NCI-H345 (cell line): ENCODE measurements around the gene MPHOSPH6.
A peak's percentile ranks its signal among the peaks of the same experiment; 100 is the strongest.
"Not testable (repeated sequence)": the region's sequence is repeated elsewhere in the genome, so short reads cannot be mapped to it uniquely, and the experiment has no call there.

Source experiments
- DNase-seq: peaks from one replicate; lab custom pipeline; 2025; lab: John Stamatoyannopoulos, UW

The MPHOSPH6 gene, protein sequence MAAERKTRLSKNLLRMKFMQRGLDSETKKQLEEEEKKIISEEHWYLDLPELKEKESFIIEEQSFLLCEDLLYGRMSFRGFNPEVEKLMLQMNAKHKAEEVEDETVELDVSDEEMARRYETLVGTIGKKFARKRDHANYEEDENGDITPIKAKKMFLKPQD

DNA sequence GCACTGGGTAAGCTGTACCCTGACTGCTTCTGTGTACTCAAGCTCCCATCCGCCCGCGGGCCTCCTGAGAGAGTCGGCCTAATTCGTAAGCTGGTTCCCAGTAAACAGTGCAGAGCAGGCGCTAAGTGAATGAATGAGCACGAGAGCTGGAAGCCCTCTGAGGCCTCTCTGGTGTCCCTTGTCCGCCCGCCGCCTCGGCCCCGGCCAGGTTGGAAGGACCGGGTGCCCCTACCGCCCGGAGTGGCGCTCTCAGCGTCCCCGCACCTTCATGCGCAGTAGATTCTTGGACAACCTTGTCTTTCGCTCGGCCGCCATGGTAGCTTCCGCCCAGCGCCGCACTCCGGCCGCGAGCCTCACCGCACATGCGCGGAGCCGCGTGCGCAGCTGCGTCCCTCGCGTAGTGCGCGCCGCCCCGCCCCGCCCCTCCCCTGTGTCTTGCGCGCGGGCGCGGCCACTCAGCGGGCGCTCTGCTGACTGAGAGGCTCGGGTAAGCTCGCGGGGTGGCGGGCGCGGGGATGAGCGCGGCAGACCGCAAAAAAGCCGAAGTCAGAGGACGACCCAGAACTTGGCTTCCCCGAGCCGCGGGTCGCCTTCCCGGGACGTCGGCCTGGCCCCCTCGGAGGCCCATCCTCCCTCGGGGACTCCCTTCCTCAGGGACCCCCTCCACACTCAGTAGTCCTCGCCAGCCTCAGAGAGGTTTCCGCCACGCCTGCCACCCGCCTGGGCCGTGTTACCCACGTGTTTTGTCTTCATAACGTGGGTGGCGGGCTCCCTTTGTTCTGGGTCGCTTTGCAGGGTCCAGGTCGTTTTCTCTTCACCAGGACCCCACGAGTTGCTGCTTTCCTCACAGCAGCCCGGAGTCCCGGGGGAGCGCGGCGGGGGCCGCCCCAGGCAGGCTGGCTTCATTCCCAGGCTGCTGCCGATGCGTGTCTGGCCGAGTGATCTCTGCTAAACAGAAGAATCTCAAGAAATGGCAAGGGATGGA, at the start of gene MPHOSPH6:
TSS of gene MPHOSPH6 (minus strand) at position 364 of the 985 bp plus-strand sequence. CDS start at position 315, 49 bp downstream.
- DNase-seq = peak; percentile 88

DNA sequence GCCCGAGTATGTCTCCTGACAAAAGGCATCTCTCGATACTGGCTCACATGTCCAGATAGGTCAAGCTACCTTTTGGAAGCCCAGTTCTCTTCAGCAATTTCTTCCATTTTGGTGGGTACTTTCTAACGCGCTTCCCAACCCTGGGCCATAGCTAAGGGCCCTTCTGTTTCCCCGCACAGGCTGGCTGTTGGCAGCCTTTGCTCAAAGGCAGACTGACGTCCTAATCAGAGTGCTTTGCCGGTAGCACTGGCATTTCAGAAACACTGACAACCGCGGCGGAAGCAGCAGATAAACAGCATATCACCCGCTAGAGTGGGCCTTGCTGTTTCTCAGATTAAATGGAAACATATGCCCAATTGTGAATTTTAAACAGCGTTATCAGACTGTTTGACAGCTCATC, 49.3 kb upstream of the MPHOSPH6 start:
- no peak for DNase-seq

DNA sequence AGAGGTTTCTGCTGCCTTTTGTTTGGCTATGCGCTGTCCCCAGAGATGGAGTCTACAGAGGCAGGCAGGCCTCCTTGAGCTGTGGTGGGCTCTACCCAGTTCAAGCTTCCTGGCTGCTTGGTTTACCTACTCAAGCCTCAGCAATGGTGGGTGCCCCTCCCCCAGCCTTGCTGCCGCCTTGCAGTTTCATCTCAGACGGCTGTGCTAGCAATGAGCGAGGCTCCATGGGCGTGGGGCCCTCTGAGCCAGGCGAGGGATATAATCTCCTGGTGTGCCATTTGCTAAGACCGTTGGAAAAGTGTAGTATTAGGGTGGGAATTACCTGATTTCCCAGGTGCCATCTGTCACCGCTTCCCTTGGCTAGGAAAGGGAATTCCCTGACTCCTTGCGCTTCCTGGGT, 39.3 kb upstream of the MPHOSPH6 start:
- not testable (repeated sequence) for DNase-seq

DNA sequence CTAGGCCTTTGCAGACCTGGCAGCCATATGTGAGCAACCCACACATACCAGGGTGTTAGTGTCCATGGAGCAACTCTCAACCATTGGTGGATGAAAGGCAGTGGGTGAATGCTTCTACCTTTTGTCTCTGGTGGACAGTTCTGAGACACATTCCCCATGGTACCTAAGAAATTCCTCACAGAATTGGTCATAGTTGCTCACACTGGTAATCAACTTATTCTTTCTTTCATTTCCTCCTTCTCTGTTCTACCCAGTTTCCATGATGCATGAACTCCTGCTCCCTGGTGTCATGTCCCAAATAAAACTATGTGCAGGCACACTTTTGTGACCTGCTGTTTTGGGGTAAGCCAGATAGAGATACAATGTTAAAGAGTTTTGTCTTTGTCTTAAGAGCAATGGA, 33.2 kb upstream of the MPHOSPH6 start:
- no peak for DNase-seq

DNA sequence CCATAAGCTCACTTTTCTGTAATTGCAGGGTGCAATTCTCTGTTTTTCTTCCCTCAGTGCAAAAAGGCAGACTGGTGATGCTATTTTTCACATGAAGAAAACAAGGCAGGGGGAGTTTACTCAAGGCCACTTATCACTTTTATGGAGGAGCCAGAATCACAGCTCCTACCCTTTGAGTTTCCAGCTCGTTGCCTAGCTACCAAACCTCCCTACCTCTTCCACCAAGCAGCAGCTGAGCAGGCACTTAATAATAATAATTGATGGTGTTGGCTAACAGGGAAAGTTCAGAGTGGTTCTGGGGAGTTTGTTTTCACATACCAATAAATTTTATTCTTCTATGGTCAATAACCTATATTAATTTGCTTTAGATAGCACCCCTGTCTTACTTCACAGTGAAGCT, 31.9 kb upstream of the MPHOSPH6 start:
- no peak for DNase-seq

DNA sequence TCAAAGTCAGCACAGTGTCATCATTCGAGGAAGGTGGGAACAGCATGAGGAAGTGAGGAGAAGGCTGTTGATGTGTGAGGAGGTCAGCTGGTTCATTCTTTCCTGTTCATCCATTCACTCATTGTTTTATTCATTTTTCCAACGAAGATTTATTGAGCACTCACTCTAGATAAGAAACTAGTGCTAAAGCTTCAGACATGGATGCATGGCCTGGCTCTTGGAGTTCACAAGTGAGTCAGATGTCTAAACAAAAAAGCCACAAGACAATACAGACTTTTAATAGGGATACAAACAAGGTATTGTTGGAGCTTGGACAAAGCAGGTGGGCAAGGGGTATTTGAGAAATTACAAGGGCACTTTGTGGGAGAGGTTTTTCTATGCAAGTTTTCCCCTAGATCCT, 31.3 kb upstream of the MPHOSPH6 start:
- no peak for DNase-seq

DNA sequence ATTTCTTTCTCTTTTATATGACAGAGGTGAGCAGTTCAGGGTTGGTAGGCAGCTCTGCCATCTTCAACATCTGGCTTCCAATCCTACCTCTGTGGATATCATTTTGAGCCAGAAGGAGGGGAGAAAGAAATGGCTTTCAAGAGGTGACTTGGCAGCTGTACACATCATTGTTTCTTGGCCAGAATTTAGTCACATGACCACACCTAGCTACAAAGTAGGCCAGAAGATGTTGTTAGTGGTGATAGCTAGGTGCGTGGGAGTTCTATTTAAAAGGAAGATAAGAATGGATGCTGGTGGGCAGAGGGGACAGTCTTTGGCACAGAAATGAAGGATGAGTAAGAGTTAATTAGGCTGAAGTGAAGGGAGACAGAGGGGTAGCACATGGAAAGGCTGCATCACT, 29.2 kb upstream of the MPHOSPH6 start:
- no peak for DNase-seq

DNA sequence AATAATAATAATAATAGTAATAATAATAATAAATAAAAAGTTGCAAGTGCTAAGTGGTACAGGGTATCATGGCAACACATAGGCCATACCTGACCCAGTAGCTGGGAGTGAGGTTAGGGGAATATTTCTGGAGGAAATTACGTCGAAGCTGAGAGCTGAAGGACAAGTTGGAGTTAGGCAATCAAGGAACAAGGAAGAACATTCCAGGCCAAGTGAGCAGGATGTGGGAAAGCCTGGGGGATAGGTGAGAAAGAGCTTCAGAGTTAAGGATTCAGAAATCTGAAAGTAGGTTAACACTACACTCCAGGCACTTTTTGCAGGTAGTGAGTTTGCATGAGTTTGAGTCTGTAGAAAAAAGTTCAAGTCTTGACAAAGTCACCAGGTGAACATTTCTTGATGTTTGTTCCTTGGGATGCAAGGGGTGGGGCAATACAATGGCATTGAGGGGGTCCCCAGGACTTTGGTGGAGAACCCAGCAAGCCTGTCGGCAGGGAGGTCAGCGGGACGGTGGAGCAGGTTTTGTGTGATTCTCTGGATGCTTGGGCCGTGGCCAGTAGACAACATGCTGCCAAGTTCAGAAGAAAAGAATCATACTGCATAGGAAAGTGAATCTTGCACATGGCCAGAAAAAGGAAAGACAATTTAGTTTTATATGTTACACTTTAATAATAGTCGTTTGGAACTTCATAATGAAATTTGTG, 27.7 kb upstream of the MPHOSPH6 start:
- DNase-seq = no peak

DNA sequence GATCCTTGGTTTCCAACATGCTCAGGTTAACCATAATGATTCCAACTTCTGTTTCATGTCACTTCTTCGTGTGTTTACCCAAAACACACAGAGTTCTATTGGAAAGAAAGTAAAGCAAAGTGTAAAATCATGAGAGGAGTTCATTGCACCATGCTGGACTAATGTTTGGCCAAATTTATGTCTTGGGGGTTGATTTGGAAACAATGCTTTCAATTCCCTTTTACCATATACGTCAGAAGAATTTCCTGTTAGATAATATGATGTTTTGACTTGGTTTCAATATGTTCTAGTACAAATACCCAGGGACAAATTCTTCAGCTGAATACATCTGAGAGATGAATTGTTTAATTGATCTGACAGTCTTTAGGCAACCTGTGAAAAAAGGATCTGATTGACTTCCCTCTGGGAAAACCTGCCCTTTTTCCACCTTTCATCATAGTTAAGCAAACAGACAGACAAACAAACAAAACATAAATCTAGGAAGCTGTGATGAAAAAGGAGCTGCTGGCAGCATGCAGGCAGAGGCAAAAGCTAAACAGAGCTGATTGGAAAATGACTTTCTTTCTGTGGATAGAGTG, 26.0 kb upstream of the MPHOSPH6 start:
- DNase-seq = no peak

DNA sequence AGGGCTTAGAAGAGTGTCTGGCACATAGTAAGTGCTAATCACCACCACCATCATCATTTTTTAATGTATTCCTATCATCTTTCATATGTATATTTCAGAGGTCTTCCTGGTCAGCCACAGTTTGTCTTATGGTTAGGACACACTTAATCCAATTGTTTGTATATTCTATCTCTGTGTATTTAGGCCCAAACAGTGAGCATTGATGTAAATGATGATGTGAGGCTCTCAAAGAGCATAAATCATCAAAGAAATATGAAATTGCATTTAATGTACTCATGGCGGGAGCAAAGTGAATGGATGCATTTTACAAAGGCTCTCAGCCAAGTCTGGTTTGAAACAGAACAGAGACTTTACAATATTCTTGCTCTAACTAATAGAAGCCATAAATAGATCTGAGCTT, 24.1 kb upstream of the MPHOSPH6 start:
- DNase-seq = no peak

DNA sequence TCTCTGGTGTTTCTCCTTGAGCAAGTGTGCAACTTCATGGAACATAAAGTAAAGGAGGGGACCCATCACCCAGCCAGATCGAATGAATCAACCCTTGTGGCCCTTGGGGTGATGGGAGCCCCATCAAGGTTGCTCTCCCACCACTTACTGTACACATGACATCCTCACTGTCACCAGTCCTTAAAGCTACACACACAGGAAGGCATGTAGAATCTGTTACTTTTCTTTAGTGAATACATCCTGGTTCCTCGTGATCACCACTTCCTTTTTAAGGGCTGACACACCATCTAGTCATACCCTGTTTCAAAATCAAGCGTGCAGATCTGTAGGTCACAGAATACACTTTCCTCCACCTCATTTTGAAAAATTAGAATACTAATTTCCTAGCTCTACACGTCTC, 22.6 kb upstream of the MPHOSPH6 start:
- no peak for DNase-seq

DNA sequence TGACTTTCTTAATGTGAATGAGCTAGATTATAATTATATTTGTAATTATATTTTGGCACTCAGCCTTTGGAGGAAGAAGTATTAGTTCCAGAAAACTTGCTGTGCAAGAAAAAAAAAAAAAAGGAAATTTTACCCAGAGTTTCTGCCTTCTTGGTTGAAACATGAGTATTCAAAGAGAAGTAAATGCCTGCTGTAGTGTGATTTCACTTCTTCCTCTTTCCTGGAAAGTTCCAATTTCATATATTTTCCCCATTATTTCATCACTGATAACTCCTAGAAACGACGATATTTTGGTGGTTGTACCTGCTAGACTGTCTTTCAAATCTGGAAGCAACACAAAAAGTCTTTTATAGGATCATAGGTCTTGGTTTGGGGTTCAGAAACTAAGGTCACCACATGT, 20.4 kb upstream of the MPHOSPH6 start:
- DNase-seq = no peak

DNA sequence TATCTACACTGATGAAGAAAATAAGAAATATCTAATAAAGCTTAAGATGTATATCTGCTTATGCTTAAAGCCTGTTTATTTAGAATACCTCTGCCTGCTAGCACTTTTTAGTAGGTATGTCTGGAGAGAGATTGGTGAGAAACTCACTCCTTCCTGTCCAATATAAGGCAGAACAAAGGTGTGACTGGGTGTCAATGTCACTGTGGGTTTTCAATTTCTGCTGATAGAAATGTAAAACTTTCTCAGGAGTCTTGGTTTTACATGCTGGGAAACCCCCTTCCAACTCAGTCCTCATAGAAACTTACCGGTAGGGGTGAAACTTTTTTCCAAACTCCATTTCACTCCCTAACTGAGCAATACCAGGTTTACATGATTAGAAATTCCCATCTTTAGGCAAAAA, 17.8 kb upstream of the MPHOSPH6 start:
- no peak for DNase-seq

DNA sequence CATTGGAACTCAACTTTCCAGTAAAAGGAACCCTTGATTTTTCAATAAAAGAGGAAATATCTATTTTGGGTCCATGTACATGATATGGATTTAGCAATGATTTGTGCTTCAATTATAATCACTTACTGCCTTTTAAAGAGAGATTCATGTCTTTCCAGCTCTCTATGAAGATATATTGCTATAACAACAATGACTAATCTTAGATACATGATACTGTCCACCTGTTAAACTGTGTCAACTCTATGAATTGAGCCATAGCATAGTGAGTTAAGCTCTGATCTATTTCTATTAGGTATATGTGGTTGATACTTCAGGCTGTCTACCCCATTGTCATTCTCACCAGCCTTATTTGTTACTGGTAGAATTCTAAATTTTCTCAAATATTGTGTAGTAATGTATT, 15.0 kb upstream of the MPHOSPH6 start:
- no peak for DNase-seq

DNA sequence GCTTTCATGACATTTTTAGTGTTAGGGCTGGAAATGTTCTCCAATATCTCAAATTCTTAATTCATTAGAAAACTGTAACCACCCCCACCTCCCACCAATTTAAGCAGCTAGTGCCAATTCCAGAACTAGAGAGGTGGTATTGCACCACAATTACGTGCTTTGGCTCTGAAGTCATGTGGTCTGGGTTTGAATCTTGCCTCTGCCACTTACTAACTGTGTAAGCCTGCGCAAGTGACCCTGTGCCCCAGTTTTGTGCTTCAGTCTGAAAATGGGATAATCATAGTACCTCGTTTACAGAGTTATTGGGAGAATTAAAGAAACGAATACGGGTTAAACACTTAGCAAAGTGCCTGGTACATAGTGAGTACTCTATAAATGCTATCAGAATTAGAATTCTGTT, 14.2 kb upstream of the MPHOSPH6 start:
- DNase-seq = no peak

DNA sequence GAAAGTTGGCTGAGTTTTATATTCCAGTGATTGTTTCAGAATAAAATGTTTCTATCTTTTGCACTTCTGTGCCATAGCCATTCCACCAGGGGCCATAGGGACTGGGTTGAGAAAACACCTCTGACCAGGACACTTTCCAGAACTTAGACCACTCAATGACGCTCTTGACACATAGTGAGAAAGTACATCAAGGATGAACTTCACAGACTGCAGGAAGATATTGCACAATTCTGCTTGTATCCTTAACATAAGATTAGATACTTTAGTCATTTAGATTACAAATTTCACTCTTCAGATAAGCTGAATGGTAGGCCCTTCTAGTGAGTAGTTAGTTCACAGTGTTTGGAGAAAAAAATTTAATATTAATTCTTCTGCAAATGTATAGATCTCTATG, 13.0 kb upstream of the MPHOSPH6 start:
- no peak for DNase-seq

DNA sequence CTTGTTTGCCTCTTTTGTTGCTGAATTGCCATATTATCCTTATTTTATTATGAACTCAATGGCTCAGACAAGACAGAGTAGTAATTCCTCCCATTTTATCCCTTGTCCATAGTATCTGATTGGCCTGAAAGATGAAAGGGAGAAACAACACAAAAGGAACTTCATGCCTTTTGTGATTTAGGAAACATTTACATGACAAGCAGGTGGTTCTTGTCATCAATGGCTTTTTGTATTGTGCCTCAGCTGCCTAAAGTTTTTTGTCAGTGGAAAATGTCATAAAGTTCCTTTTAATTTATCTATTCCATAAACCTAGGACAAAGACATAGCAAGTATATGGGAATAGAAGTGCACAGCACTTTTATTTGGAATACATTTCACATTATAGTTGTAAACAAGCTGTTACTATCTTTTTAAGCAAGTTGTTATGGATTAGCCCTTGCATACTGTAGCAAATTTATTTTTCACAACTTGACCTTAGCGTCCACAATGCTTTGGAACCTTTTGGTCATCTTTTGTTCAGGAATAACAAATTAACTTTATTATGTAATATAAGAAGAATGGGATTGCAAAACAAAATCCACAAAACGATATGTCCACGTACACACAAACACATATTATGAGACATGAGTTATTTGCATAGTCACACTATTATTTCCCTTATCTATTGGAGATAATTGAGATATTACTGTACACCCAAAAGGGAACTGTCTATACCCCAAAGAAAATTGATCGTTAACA, 12.4 kb upstream of the MPHOSPH6 start:
- no peak for DNase-seq

DNA sequence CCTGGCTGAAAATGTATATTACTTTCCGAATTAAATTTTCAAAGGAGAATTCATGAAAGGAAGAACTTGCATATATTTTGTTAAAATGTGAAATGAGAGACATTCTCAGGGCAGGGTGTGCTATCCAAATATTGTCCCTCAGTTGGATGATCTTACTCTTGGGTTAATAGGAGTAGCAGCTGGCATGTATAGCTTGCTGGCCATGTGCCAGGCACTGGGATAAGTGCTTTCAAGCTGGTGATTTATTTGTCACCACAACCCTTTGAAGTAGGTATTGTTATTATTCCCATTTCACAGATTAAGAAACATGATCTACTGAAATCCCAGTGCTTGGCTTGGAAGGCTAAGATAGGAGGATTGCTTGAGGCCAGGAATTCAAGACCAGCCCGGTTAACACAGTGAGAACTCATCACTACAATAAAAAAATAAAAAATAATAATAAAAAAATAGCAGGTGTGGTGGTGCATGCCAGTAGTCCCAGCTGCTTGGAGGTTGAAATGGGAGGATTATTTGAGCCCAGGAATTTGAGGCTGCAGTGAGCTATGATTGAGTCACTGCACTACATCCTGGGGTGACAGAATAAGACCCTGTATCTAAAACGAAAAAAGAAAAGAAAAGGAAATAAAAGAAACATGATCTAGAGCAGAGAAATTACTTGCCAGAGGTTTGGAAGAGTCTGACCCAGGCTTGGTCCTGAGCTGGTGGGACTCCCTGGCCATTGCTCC, 11.6 kb upstream of the MPHOSPH6 start:
- peak; percentile 74 for DNase-seq

DNA sequence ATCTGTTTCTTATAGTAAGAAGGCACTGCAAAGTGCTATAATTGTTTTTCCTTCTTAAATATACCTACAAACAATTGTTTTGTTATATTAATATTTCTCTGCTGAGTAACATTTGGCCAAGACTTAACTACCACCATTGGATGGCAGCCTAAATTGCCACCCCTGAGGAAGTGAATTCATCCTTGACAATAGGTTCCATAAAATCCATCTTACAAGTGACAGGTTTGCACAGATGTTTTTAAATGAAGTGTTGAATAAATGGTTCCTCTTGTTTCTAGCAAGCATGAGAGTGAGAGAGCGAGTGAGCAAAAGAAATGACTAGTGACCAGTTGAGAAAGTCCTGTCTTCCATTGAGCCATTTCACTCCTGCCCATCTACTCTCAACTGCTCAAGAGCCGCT, 8.3 kb upstream of the MPHOSPH6 start:
- DNase-seq = no peak

DNA sequence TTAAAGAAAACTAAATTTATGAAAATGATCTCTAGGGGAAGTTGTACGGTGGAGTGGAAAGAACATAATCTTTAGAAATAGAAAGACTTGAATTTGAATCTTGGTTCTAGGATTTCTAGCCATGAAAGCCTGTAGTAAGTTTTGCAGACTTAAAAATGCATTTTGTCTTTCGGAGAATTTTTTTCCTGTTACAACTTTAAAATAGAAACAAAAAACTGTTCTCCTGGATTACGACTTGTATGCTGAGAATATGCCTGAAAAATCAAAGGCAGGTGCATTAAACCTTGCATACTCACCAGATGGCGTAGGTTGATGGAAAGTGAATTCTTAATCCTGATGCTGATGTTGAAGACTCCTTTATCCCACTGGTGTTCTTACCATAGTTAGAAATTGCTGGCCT, 7.5 kb upstream of the MPHOSPH6 start:
- DNase-seq = no peak

DNA sequence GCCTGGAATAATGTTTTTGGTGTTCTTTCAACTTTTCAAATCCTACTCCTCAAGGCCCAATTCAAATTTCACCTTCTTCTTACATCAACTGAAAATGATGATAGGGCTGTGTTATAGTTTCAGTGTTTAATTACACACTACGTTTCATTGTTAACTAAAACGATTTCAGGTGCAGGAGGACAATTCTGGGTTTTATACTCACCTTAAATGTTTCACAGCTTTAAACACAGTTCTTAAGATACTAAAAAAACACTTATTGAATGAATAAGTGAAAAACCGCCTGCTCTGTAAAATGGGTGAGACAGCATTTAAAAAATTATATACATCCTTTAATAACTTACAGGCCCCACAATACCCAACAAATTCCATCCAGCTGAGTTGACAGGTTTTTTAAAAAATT, 6.2 kb upstream of the MPHOSPH6 start:
- no peak for DNase-seq
